SK-N-SH (cell line): ENCODE data around the gene SRP14. TPM values are rescaled to one million over a fixed set of nuclear protein-coding genes. Genes with fewer than 3 reads are reported as not detected.

ENCODE experiments used
- CTCF ChIA-PET: fragments of 300-600, 350-600 bp; formaldehyde crosslinking; extraction: SDS; loops from one replicate; lab custom pipeline; 2021; lab: Yijun Ruan, JAX
- POLR2A ChIA-PET: fragments of 350-600 bp; sonication (Branson Sonifier 250); formaldehyde crosslinking; extraction: SDS; loops from one replicate; lab custom pipeline; 2020; ENCODE audit warnings: antibody characterized with exemption, inconsistent platforms; lab: Yijun Ruan, JAX
- DNase-seq: peaks from one replicate; pipeline ENCODE4 v3.0.0; 2012
- H2AFZ ChIP-seq: fragments of 200-600 bp; sonication (generic); 2 replicates; pipeline ENCODE4 v1.8.1; 2016; ENCODE audit warnings: antibody characterized with exemption, mild to moderate bottlenecking, low read depth
- H3F3A ChIP-seq: fragments of 200-600 bp; sonication (generic); replicated peaks from 2 replicates; pipeline ENCODE3; 2016; ENCODE audit warnings: antibody characterized with exemption, mild to moderate bottlenecking; ENCODE audit not compliant: insufficient read depth
- H3K27ac ChIP-seq, 2 experiments: fragments of 200-500 bp in 1 of 2; fragments of 200-600 bp in 1 of 2; sonication (Bioruptor generic) in 1 of 2; sonication (generic), shearing (Covaris generic) in 1 of 2; 2 replicates each; pipeline versions ENCODE4 v1.5.1 to v1.6.1; 2014 to 2016; ENCODE audit warnings: low read depth in 2 of 2, inconsistent platforms in 1 of 2, low read length in 1 of 2, mild to moderate bottlenecking in 1 of 2, mixed read lengths in 1 of 2
- H3K27me3 ChIP-seq: fragments of 200-600 bp; sonication (generic), shearing (Covaris generic); 2 replicates; pipeline ENCODE4 v1.6.1; 2016; ENCODE audit warnings: mixed run types; ENCODE audit not compliant: insufficient read depth
- H3K36me3 ChIP-seq, 2 experiments: fragments of 200-500 bp in 1 of 2; fragments of 200-600 bp in 1 of 2; sonication (Bioruptor generic) in 1 of 2; sonication (generic) in 1 of 2; replicated peaks in 1 of 2; 2 replicates each; pipeline versions ENCODE3 to v1.5.1; 2014 to 2016; ENCODE audit warnings: low read length in 1 of 2, mild to moderate bottlenecking in 1 of 2; ENCODE audit not compliant: insufficient read depth in 2 of 2, control insufficient read depth in 1 of 2
- H3K4me1 ChIP-seq, 2 experiments: fragments of 200-500 bp in 1 of 2; fragments of 200-600 bp in 1 of 2; sonication (Bioruptor generic) in 1 of 2; sonication (generic), shearing (Covaris generic) in 1 of 2; 2 replicates each; pipeline versions ENCODE4 v1.5.1 to v1.6.1; 2014 to 2016; ENCODE audit warnings: low read depth in 1 of 2, low read length in 1 of 2, mixed run types in 1 of 2; ENCODE audit not compliant: insufficient read depth in 2 of 2, control insufficient read depth in 1 of 2
- H3K4me2 ChIP-seq: fragments of 200-600 bp; sonication (generic), shearing (Covaris generic); 2 replicates; pipeline ENCODE4 v1.6.1; 2017; ENCODE audit warnings: mixed run types
- H3K4me3 ChIP-seq, 2 experiments: fragments of 200-500 bp in 1 of 2; fragments of 200-600 bp in 1 of 2; sonication (Bioruptor generic) in 1 of 2; sonication (generic), shearing (Covaris generic) in 1 of 2; 2 replicates each; pipeline versions ENCODE4 v1.5.1 to v1.8.1; 2014 to 2016; ENCODE audit warnings: low read depth in 2 of 2, inconsistent platforms in 1 of 2, low read length in 1 of 2, mild to moderate bottlenecking in 1 of 2, mixed read lengths in 1 of 2, moderate library complexity in 1 of 2
- H3K79me2 ChIP-seq: fragments of 200-600 bp; sonication (generic); 2 replicates; pipeline ENCODE4 v1.8.1; 2017; ENCODE audit warnings: mild to moderate bottlenecking; ENCODE audit not compliant: insufficient read depth
- H3K9ac ChIP-seq: fragments of 200-600 bp; sonication (generic); 2 replicates; pipeline ENCODE4 v1.6.1; 2017; ENCODE audit warnings: mixed run types
- H3K9me2 ChIP-seq: fragments of 200-600 bp; sonication (generic); 2 replicates; pipeline ENCODE4 v1.6.1; 2017; ENCODE audit warnings: mixed run types
- H3K9me3 ChIP-seq: fragments of 200-600 bp; sonication (generic); 2 replicates; pipeline ENCODE4 v1.6.1; 2017; ENCODE audit warnings: mixed run types, mild to moderate bottlenecking, moderate library complexity
- H4K20me1 ChIP-seq: fragments of 200-600 bp; sonication (generic); 2 replicates; pipeline ENCODE4 v1.6.1; 2017; ENCODE audit warnings: mild to moderate bottlenecking, mixed run types; ENCODE audit not compliant: insufficient read depth
- EP300 ChIP-seq, 2 experiments: IDR thresholded peaks; 2 replicates each; pipeline versions ENCODE4 v1.4.0 to v1.6.1; 2012; ENCODE audit warnings: borderline replicate concordance in 1 of 2, low read depth in 1 of 2, low read length in 1 of 2
- EZH2phosphoT487 ChIP-seq: fragments of 200-600 bp; sonication (generic); IDR thresholded peaks from 2 replicates; pipeline ENCODE4 v1.6.1; 2017; ENCODE audit warnings: low read depth, mixed run types, mild to moderate bottlenecking, antibody characterized with exemption, moderate library complexity, borderline replicate concordance
- FOSL2 ChIP-seq: IDR thresholded peaks from 2 replicates; pipeline ENCODE4 v1.4.0; 2012; ENCODE audit warnings: low read depth, mild to moderate bottlenecking, moderate library complexity, borderline replicate concordance
- JUND ChIP-seq: IDR thresholded peaks from 2 replicates; pipeline ENCODE4 v1.4.0; 2012
- MXI1 ChIP-seq: IDR thresholded peaks from 2 replicates; pipeline ENCODE4 v1.6.1; 2012; ENCODE audit warnings: mild to moderate bottlenecking, low read depth, low read length, improper control_type of control experiment
- NFIC ChIP-seq: IDR thresholded peaks from 2 replicates; pipeline ENCODE4 v1.4.0; 2012; ENCODE audit warnings: borderline replicate concordance
- NRF1 ChIP-seq: IDR thresholded peaks from 2 replicates; pipeline ENCODE4 v1.6.1; 2012; ENCODE audit warnings: low read depth, mild to moderate bottlenecking, low read length
- RAD21 ChIP-seq: IDR thresholded peaks from 2 replicates; pipeline ENCODE4 v1.6.1; 2012; ENCODE audit warnings: mild to moderate bottlenecking, low read length
- REST ChIP-seq: IDR thresholded peaks from 2 replicates; pipeline ENCODE4 v1.6.1; 2012; ENCODE audit warnings: mild to moderate bottlenecking, low read depth, low read length, moderate library complexity
- RXRA ChIP-seq: IDR thresholded peaks from 2 replicates; pipeline ENCODE4 v1.4.0; 2012; ENCODE audit warnings: low read depth, mild to moderate bottlenecking, borderline replicate concordance
- TAF1 ChIP-seq: IDR thresholded peaks from 2 replicates; pipeline ENCODE4 v1.6.1; 2012; ENCODE audit warnings: low read depth, mild to moderate bottlenecking, low read length, moderate library complexity, borderline replicate concordance
- USF2 ChIP-seq: fragments of 150-350 bp; IDR thresholded peaks from 2 replicates; pipeline ENCODE4 v1.6.1; 2017; ENCODE audit warnings: antibody characterized with exemption, low read length, low read depth, borderline replicate concordance
- WGBS: methylation state at CpG from one replicate; pipeline ENCODE4 v1.1.6; 2017; ENCODE audit warnings: low lambda C conversion rate; 5-methylcytosine and 5-hydroxymethylcytosine counted together
- polyA plus RNA-seq, 3 experiments: library from polyadenylated mRNA; depleted of rRNA; stranded (reverse); fragments of >200 nt; gene quantifications; 2 replicates each; pipeline ENCODE4 v1.2.3, GENCODE V29; 2012
- TF ChIP-seq, protein P1 (sequence below): IDR thresholded peaks from 2 replicates; pipeline ENCODE4 v1.4.0; 2012; ENCODE audit warnings: low read depth, borderline replicate concordance
- TF ChIP-seq, protein P2 (sequence below): fragments of 150-350 bp; IDR thresholded peaks from 2 replicates; pipeline ENCODE4 v1.6.1; 2016; ENCODE audit warnings: mild to moderate bottlenecking, low read depth, low read length

Gene SRP14
- polyA plus RNA-seq, 1 of the 3 experiments (the other 2 are of a cell fraction): 489 TPM

- Histone ChIP-seq H3K9ac (no peak overlapping the region), H3K4me2 (0 out of 2 replicates have a peak overlapping the region, but pooled peaks have one; percentile 69), H2AFZ (peak overlapping the region; percentile 84; the same call in 1 of the 2 replicates), H4K20me1 (no peaks in the 10 kb centered on the region), H3K36me3 (no peaks in the 10 kb centered on the region), H3K9me2 (no peaks in the 10 kb centered on the region), H3K27ac (peak overlapping the region in 1 of 2 experiments; percentile 48; a peak in 1 of 4 replicates), H3K4me3 (no peak overlapping the region), H3K9me3 (no peaks in the 10 kb centered on the region), H3K27me3 (no peaks in the 10 kb centered on the region), H3F3A (no peaks in the 10 kb centered on the region), H3K79me2 (no peaks in the 10 kb centered on the region), H3K4me1 (peaks cover 20 to 23% of the 10 kb centered on the region in 2 experiments)
- POLR2A ChIA-PET: no interaction called here
- TF ChIP-seq RXRA (no peak), JUND (no peak), FOSL2 (no peak), NRF1 (no peak), NFIC (no peak)
- TF ChIP-seq, protein P1, sequence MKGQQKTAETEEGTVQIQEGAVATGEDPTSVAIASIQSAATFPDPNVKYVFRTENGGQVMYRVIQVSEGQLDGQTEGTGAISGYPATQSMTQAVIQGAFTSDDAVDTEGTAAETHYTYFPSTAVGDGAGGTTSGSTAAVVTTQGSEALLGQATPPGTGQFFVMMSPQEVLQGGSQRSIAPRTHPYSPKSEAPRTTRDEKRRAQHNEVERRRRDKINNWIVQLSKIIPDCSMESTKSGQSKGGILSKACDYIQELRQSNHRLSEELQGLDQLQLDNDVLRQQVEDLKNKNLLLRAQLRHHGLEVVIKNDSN: no peak
- TF ChIP-seq, protein P2, sequence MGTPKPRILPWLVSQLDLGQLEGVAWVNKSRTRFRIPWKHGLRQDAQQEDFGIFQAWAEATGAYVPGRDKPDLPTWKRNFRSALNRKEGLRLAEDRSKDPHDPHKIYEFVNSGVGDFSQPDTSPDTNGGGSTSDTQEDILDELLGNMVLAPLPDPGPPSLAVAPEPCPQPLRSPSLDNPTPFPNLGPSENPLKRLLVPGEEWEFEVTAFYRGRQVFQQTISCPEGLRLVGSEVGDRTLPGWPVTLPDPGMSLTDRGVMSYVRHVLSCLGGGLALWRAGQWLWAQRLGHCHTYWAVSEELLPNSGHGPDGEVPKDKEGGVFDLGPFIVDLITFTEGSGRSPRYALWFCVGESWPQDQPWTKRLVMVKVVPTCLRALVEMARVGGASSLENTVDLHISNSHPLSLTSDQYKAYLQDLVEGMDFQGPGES: no peak
- CTCF ChIA-PET: interaction anchor here (1.8 kb wide), 1 partner anchor 24 kb away, joined by 6 read pairs; no protein-coding TSS in a partner anchor
- DNase-seq: no peak
- 61% methylated on average over 5 of the region's 5 CpGs for WGBS
These were observed 41.9 kb upstream of the SRP14 start for GRCh38 chr15:40080847-40081246.

- Histone ChIP-seq H4K20me1 (no peaks in the 10 kb centered on the region), H3K4me1 (peaks cover 20 to 25% of the 10 kb centered on the region in 2 experiments), H3K27me3 (no peaks in the 10 kb centered on the region), H3K9ac (no peak overlapping the region), H3K79me2 (no peaks in the 10 kb centered on the region), H3K9me2 (no peaks in the 10 kb centered on the region), H3F3A (no peaks in the 10 kb centered on the region), H3K4me3 (no peak overlapping the region), H3K4me2 (no peak overlapping the region), H3K9me3 (no peaks in the 10 kb centered on the region), H2AFZ (no peak overlapping the region), H3K27ac (no peak overlapping the region), H3K36me3 (no peaks in the 10 kb centered on the region)
- no peak for TF ChIP-seq REST
- TF ChIP-seq, protein P2: no peak
- no peak for TF ChIP-seq USF2
- no peak for TF ChIP-seq NFIC
- no peak for TF ChIP-seq EP300 (IDR thresholded peaks at IDR 0.05; ENCODE audit: borderline replicate concordance in 1 of 2, low read depth in 1 of 2, low read length in 1 of 2)
- TF ChIP-seq EZH2phosphoT487: no peak
- no peak for TF ChIP-seq MXI1
- no peak for TF ChIP-seq JUND
- TF ChIP-seq TAF1: no peak
- TF ChIP-seq RAD21: no peak
- no peak for DNase-seq
- ChIA-PET POLR2A (no interaction called here), CTCF (no interaction called here)
- WGBS: 68% methylated on average over 1 of the region's 1 CpG
These were observed 41.1 kb upstream of the SRP14 start for GRCh38 chr15:40080104-40080503.
